Left ventricle myocardium inferior (tissue), 1 donor: ENCODE measurements around the gene SCN4A. TPM values are rescaled to one million over a fixed set of nuclear protein-coding genes. Genes with fewer than 3 reads are reported as not detected.
A peak's percentile ranks its signal among the peaks of the same experiment; 100 is the strongest.

Source experiments
- DNase-seq: peaks from one replicate; pipeline ENCODE4 v3.0.0-alpha.2; 2020
- H3K27ac ChIP-seq: fragments of 200-600 bp; replicated peaks from 2 replicates; pipeline ENCODE4 v1.8.0; 2021
- H3K27me3 ChIP-seq: fragments of 200-600 bp; 2 replicates; pipeline ENCODE4 v1.8.0; 2021; ENCODE audit warnings: low read depth
- H3K36me3 ChIP-seq: fragments of 200-600 bp; 2 replicates; pipeline ENCODE4 v1.8.0; 2021
- H3K4me1 ChIP-seq: fragments of 200-600 bp; 2 replicates; pipeline ENCODE4 v1.8.0; 2021
- H3K4me3 ChIP-seq: fragments of 200-600 bp; 2 replicates; pipeline ENCODE4 v1.8.0; 2021; ENCODE audit warnings: mild to moderate bottlenecking, moderate library complexity
- H3K9me3 ChIP-seq: fragments of 200-600 bp; replicated peaks from 2 replicates; pipeline ENCODE4 v1.8.0; 2021
- intact Hi-C: fragments of 100-400 bp; cut with micrococcal nuclease; formaldehyde crosslinking; loops from one replicate; pipeline ENCODE4 v1.11.0; 2022
- total RNA-seq: library from RNA; stranded (reverse); fragmentation: NEBNext Ultra II Directional; extraction: Animal tissue kit (Norgen Biotek cat#: 25700); gene quantifications from one replicate; pipeline ENCODE4 v1.2.1, GENCODE V29; 2021
- TF ChIP-seq, protein P1 (sequence below): fragments of 200-600 bp; IDR thresholded peaks from 2 replicates; pipeline ENCODE4 v1.8.0; 2021; ENCODE audit warnings: antibody characterized with exemption, mild to moderate bottlenecking, borderline replicate concordance
- donor health status: DM: no; HTN: yes; CAD: no; lungs with severe emphysema.

SCN4A gene
- total RNA-seq, 1 donor from 2014 or later: 1.2 TPM

DNA sequence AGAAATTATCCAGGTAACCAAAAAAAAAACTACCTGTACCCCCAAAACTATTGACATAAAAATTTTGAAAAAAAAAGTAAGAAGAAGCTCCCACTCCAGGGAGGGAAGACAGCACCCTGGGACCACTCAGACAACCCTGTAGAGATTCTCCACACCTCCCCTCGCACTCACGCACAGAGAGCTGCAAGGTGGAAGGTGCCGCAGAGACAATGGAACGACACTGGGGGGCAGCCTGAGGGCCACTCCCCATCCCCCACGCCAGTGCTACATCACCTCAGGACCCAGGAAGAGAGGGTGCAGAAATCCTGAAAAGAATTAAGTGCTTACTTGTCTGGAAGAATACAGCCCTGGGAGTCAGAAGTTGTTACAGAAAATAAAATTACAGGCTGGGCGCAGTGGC is 35.4 kb downstream of the SCN4A start:
- Histone ChIP-seq H3K4me1 (peaks cover 5% of the 10 kb centered on the region), H3K4me3 (no peak overlapping the region)
- no peak for DNase-seq

DNA sequence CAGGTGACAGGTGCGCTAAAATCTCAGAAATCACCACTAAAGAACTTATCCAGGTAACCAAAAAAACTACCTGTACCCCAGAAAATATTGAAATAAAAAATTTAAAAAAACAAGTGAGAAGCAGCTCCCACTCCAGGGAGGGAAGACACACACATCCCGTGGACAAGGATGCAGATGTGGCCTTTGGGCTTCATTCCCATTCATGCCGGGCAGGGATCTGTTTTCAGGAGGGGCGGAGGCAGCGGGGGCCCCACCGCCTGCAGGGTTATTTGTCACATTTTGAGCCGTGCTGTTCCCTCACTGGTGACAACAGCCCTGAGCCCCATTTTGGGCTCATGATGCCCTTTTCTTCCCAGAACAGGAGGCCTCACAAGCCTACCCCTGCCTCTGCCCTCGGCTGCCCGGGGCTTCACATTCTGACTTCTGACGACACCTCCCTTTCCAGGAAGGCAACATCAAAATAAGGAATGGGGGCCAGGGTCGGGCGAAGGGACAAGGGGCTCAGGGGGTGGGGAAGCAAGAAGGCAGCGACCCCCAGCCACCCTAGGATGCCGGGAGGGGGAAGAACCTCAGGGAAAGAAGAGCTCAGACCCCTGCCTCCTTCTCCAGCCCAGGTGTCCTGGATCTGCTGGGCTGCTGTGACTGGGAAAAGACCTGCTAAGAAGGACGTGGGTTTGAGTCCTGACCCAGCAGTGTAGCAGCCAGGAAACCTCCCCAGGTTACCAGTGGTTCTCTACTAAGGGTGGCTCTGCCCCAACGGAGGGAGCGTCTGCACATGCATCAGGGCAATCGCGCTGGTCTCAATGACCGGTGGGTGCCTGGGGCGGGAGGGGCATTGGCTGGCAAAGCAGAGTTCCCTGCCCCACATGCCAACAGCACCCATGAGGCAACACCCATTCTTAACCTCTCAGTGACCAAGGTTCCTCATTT is 38.3 kb downstream of the SCN4A start:
- Histone ChIP-seq H3K27me3 (peaks cover 4% of the 10 kb centered on the region), H3K4me3 (no peak overlapping the region), H3K9me3 (no peaks in the 10 kb centered on the region), H3K27ac (no peak overlapping the region), H3K36me3 (no peaks in the 10 kb centered on the region), H3K4me1 (peaks cover 28% of the 10 kb centered on the region)
- intact Hi-C loops: no loop called here
- TF ChIP-seq, protein P1, sequence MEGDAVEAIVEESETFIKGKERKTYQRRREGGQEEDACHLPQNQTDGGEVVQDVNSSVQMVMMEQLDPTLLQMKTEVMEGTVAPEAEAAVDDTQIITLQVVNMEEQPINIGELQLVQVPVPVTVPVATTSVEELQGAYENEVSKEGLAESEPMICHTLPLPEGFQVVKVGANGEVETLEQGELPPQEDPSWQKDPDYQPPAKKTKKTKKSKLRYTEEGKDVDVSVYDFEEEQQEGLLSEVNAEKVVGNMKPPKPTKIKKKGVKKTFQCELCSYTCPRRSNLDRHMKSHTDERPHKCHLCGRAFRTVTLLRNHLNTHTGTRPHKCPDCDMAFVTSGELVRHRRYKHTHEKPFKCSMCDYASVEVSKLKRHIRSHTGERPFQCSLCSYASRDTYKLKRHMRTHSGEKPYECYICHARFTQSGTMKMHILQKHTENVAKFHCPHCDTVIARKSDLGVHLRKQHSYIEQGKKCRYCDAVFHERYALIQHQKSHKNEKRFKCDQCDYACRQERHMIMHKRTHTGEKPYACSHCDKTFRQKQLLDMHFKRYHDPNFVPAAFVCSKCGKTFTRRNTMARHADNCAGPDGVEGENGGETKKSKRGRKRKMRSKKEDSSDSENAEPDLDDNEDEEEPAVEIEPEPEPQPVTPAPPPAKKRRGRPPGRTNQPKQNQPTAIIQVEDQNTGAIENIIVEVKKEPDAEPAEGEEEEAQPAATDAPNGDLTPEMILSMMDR: no peak
- no peak for DNase-seq

More for the DNA sequence above, 35.4 kb downstream of the SCN4A start:
- no peaks in the 10 kb centered on the region for H3K36me3 ChIP-seq
- TF ChIP-seq, protein P1: no peak
- intact Hi-C loops: no loop called here
- H3K27me3 ChIP-seq: peaks cover 4% of the 10 kb centered on the region
- no peaks in the 10 kb centered on the region for H3K9me3 ChIP-seq
- H3K27ac ChIP-seq: no peak overlapping the region

DNA sequence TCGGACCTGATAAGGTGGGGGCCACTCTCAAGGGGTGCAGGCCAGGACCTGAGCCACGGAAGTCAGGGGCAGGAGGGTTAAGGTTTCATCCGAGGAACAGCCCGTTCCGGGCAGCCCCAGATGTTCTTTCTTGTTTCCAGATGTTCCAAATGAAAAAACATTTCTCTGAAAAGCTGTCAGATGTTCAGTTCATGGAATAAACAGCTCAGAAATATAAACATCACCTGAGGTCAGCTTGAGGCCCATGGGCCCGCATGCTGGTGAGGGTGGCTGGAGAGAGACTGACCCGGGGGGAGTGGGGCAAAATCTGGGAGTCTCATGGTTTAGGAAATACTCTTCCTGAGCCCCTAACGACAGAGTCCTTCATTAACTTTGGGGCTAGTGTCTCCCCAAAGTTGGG is 39.1 kb downstream of the SCN4A start:
- Histone ChIP-seq H3K4me1 (peaks cover 28% of the 10 kb centered on the region), H3K27me3 (peaks cover 4% of the 10 kb centered on the region), H3K9me3 (no peaks in the 10 kb centered on the region), H3K27ac (no peak overlapping the region), H3K4me3 (no peak overlapping the region), H3K36me3 (no peaks in the 10 kb centered on the region)
- intact Hi-C loops: no loop called here
- DNase-seq: no peak
- TF ChIP-seq, protein P1: no peak

DNA sequence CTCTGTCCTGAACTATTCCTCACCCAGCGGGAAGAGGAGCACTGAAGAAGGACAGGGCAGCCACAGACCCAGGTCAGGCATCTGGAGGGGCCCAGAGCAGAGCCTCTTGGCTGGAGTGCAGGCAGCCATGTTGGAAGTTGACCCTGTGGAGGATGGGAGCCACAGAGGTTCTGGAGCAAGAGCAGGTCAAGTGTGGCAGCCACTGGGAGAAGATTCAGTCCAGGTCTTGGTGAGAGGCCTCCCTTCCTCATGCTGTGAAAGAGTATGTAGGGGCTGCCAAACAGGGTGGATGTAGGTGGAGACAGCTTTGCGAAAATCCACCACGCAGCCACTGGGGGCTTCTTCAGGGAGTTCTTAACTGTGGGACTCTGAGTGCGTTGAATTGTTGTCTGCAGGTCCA is 40.0 kb downstream of the SCN4A start:
- no peak for DNase-seq
- no peak overlapping the region for H3K4me3 ChIP-seq
- peak overlapping the region; percentile 82 for H3K27ac ChIP-seq
- intact Hi-C loops: no loop called here
- H3K9me3 ChIP-seq: no peaks in the 10 kb centered on the region
- H3K36me3 ChIP-seq: no peaks in the 10 kb centered on the region
- H3K4me1 ChIP-seq: peaks cover 28% of the 10 kb centered on the region
- TF ChIP-seq, protein P1: no peak
- H3K27me3 ChIP-seq: peaks cover 4% of the 10 kb centered on the region

DNA sequence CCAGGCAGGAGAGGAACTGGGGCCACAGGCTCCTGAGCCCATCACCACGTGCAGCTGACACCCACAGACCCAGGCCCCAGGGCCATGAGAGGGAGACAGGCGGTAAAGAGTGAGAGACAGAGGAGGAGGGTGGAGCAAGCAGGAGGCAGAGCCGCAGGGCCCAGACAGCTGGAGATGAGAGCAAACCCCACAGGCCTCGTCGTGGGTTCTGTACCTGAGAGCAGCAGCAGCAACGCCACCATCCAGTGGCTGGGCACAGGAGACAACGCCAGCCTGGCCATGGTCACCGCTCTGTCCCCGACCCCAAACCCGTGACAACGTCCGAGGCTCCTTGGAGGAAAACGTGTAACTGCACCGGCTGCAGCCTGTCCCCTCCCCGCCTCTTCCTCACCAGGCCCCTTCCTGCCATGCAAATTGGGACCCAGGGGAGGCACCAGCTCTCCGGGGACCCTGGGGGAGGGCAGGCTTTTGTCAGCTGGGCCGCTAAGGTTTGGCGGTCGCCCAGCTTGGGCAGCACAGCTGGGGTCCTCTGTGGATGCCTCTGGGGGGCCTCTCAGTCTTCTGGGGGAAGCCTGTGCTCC is 40.6 kb downstream of the SCN4A start, which contains the start of gene CD79B:
CD79B (minus strand) TSS at position 351 of the 581 bp plus-strand sequence; CDS start at position 281, 70 bp downstream.
- H3K27ac ChIP-seq: peak within 1 kb of the TSS; percentile 82

More for the DNA sequence above, 40.6 kb downstream of the SCN4A start, which contains the start of gene CD79B:
- no peaks in the 10 kb centered on the region for H3K9me3 ChIP-seq
- intact Hi-C loops: no loop called here
- no peak for DNase-seq
- H3K4me3 ChIP-seq: peak within 1 kb of the TSS; percentile 55
- TF ChIP-seq, protein P1: no peak
- no peaks in the 10 kb centered on the region for H3K36me3 ChIP-seq
- peaks cover 28% of the 10 kb centered on the region for H3K4me1 ChIP-seq
- H3K27me3 ChIP-seq: peaks cover 4% of the 10 kb centered on the region
